Naive thymus-derived CD8-positive, alpha-beta T cell (primary cell): ENCODE results near the gene ATP11A. TPM values are rescaled to one million over a fixed set of nuclear protein-coding genes. Genes with fewer than 3 reads are reported as not detected.
"Not testable (repeated sequence)": the region's sequence is repeated elsewhere in the genome, so short reads cannot be mapped to it uniquely, and the experiment has no call there.

Experiments
- ATAC-seq, 2 donors: fragments of 150-1000 bp; cut with Tn5 transposase in 1 of 2; sonication (Bioruptor Pico), chemical (Tn5 transposase) in 1 of 2; 1 replicate in 1 of 2; 2 replicates in 1 of 2; pipeline ENCODE4 v1.10.0; 2021; ENCODE audit warnings: mild to moderate bottlenecking in 2 of 2, moderate library complexity in 2 of 2
- POLR2A ChIA-PET: fragments of 350-600 bp; sonication (Branson Sonifier 250); formaldehyde crosslinking; loops from one replicate; lab custom pipeline; 2021; ENCODE audit warnings: antibody characterized with exemption; lab: Charles Lee
- DNase-seq, 10 donors: peaks; one replicate each; pipeline versions ENCODE4 v3.0.0 to v3.0.0-alpha.2; 2020 to 2022
- H3K27ac Mint-ChIP-seq, 10 donors: one replicate each; pipeline ENCODE4 v1.8.0; 2020 to 2022; ENCODE audit warnings: mild to moderate bottlenecking in 10 of 10, mixed read lengths in 10 of 10, moderate library complexity in 4 of 10, inconsistent platforms in 1 of 10
- H3K27me3 Mint-ChIP-seq, 5 donors: one replicate each; pipeline ENCODE4 v1.8.0; 2021 to 2022; ENCODE audit warnings: mixed read lengths in 5 of 5
- H3K36me3 Mint-ChIP-seq, 3 donors: one replicate each; pipeline ENCODE4 v1.8.0; 2020 to 2022; ENCODE audit warnings: mixed read lengths in 3 of 3, mild to moderate bottlenecking in 2 of 3, inconsistent platforms in 1 of 3
- H3K4me1 Mint-ChIP-seq, 4 donors: one replicate each; pipeline ENCODE4 v1.8.0; 2021 to 2022; ENCODE audit warnings: mixed read lengths in 4 of 4
- H3K4me3 Mint-ChIP-seq, 10 donors: one replicate each; pipeline ENCODE4 v1.8.0; 2020 to 2022; ENCODE audit warnings: mild to moderate bottlenecking in 10 of 10, mixed read lengths in 10 of 10, moderate library complexity in 6 of 10, inconsistent platforms in 1 of 10
- H3K9me3 Mint-ChIP-seq, 9 donors: one replicate each; pipeline ENCODE4 v1.8.0; 2020 to 2022; ENCODE audit warnings: mixed read lengths in 9 of 9, mild to moderate bottlenecking in 3 of 9, inconsistent platforms in 1 of 9, moderate library complexity in 1 of 9
- polyA plus RNA-seq, 3 donors: library from polyadenylated mRNA; unstranded; fragments of 300-500 nt; fragmentation: Illumina TruSeq; gene quantifications; one replicate each; pipeline ENCODE4 v1.2.3, GENCODE V29; 2021
- total RNA-seq, 8 experiments: library from RNA in 2 of 8; stranded (reverse) in 2 of 8; gene quantifications; one replicate each; pipeline ENCODE4 v1.2.3 and lab custom pipeline; 2021 to 2026

The ATP11A gene
- total and polyA plus RNA-seq, 5 experiments from 2014 or later: 0.76 to 23.9 (median 3.1) TPM

GRCh38 chr13:112675366-112675756, 14.5 kb upstream of the ATP11A start:
- Mint-ChIP-seq H3K4me1 (peaks cover 0 to 21% (median 9%) of the 10 kb centered on the region in 4 donors), H3K27ac (no peak overlapping the region), H3K36me3 (no peaks in the 10 kb centered on the region), H3K27me3 (peaks cover 0 to 18% (median 3%) of the 10 kb centered on the region in 5 donors), H3K9me3 (no peaks in the 10 kb centered on the region), H3K4me3 (no peak overlapping the region)
- DNase-seq: no peak
- no peak for ATAC-seq
- POLR2A ChIA-PET: no interaction called here

DNA sequence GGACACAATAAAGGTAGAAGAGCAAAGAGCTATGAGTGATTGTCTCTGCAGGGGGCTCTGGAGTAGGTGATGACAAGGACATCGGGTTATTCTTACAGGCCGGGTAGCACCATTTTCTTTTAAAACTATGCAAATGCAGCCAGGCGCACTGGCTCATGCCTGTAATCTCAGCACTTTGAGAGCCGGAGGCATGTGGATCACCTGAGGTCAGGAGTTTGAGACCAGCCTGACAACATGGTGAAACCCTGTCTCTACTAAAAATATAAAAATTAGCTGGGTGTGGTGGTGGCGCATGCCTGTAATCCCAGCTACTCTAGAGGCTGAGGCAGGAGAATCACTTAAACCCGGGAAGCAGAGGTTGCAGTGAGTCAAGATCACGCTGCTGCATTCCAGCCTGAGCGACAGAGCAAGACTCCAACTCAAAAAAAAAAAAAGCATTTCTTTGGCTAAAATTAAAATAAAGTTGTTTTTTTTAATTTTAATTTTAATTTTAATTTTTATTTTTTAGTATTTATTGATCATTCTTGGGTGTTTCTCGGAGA, 12.3 kb upstream of the ATP11A start:
- H3K4me3 Mint-ChIP-seq, POLR2A ChIA-PET, H3K9me3 Mint-ChIP-seq, DNase-seq, H3K36me3 Mint-ChIP-seq, ATAC-seq: not testable (repeated sequence)
- Mint-ChIP-seq H3K27ac (peak overlapping the region in 1 of 10 donors; percentile 10), H3K27me3 (peaks cover 0 to 18% (median 3%) of the 10 kb centered on the region in 5 donors), H3K4me1 (peaks cover 0 to 21% (median 8%) of the 10 kb centered on the region in 4 donors)

GRCh38 chr13:112679381-112679780, 10.5 kb upstream of the ATP11A start:
- no peak overlapping the region for H3K4me3 Mint-ChIP-seq
- POLR2A ChIA-PET: no interaction called here
- no peak for ATAC-seq
- no peak for DNase-seq
- no peaks in the 10 kb centered on the region for H3K36me3 Mint-ChIP-seq
- H3K4me1 Mint-ChIP-seq: peaks cover 0 to 7% (median 2%) of the 10 kb centered on the region in 4 donors
- H3K27ac Mint-ChIP-seq: no peak overlapping the region
- H3K9me3 Mint-ChIP-seq: no peaks in the 10 kb centered on the region
- peaks cover 0 to 9% (median 3%) of the 10 kb centered on the region in 5 donors for H3K27me3 Mint-ChIP-seq

DNA sequence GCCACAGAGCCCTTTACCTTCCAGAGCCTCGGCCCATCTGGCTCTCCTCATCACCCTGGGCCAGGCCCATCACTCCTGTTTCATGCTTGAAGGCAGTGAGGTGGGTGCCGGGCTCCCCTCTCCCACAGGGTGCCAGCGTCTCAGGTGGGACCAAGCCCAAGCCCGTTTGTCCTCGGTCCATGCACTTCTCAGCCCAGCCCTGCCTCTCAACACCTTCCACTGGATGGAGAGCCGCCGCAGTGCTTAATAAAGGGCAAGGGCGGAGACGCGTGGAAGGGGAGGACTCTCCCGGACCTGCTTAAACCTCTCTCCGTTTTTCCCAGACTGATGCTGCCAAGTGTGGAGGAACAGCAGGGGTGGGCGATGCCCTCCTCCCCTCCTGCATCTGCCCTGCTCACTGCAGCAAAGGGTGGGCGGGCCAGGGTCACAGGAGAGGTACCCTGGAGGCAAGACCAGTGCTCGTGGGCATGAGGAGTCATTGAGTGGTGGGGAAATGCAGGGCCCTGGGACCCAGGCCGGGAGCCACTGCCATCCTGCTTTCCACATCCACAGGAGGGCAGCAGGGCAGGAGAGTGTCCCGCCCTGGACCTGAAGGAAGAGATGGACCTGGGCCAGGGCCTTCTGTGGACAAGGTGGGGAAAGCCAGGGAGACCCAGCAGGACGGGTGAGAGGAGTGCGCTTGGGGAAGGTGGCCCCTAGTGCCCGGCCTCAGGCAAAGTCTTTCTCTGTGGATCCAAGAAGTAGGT, 9.7 kb upstream of the ATP11A start:
- H3K9me3 Mint-ChIP-seq: no peaks in the 10 kb centered on the region
- H3K4me1 Mint-ChIP-seq: peaks cover 0 to 2% (median 0%) of the 10 kb centered on the region in 4 donors
- H3K36me3 Mint-ChIP-seq: no peaks in the 10 kb centered on the region
- ATAC-seq (no peak), DNase-seq (peak in 1 of 10 donors; percentile 32)
- H3K27me3 Mint-ChIP-seq: peaks cover 0 to 9% (median 3%) of the 10 kb centered on the region in 5 donors
- POLR2A ChIA-PET: no interaction called here
- H3K4me3 Mint-ChIP-seq: no peak overlapping the region
- H3K27ac Mint-ChIP-seq: no peak overlapping the region

DNA sequence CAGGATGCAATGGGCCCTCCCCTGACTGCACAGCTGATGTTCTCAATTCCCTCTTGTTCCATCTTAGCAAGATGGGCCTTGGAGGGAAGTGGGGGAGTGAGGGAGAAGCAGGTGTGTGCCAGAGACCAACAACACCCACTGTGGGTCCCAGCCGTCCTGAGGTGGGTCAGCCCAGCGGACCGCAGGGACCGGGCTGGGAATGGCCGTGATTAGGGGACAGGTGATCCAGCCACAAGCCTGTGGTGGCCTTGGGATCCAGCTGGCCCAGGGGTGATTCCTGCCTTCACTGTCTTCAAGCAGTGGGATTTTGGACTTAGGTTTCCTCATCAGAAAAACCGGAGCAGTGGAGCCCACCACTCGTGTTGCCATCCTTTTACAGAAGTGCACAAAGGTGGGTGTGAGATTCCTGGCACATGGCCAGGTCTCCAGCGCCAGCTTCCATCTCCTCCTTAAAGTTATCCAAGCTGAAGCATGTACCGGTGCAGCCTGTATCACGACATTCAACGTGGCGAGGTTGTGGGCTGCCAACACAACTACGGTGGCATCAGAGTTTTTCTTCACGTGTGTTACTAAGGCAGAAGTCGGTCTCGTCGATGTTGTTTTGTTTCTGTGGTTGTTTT, 9.0 kb upstream of the ATP11A start:
- Mint-ChIP-seq H3K36me3 (no peaks in the 10 kb centered on the region), H3K27ac (no peak overlapping the region), H3K4me3 (no peak overlapping the region), H3K4me1 (peaks cover 0 to 2% (median 0%) of the 10 kb centered on the region in 4 donors), H3K9me3 (no peaks in the 10 kb centered on the region), H3K27me3 (peaks cover 0 to 6% (median 3%) of the 10 kb centered on the region in 5 donors)
- ATAC-seq (no peak), DNase-seq (no peak)
- POLR2A ChIA-PET: no interaction called here

DNA sequence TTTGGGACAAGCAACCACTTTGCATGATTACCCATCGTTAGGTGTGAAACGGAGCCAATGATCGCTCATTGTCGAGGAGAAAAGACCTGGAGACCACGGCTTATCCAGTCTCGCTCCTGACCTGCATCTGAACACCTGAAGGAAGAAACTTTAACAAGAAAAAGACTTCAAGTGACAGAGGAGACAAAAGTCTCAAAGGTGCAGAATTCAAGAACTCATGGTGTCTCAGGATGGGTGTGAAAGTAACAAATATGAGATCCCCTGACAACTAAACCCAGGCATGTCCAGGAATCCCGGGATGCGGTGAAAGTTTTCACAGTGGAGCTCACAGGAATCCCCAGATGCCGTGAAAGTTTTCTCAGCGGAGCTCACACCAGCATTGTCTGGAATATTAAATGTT, 6.3 kb upstream of the ATP11A start:
- DNase-seq: no peak
- no peak for ATAC-seq
- Mint-ChIP-seq H3K36me3 (no peaks in the 10 kb centered on the region), H3K9me3 (no peaks in the 10 kb centered on the region), H3K27ac (no peak overlapping the region), H3K4me1 (peaks cover 4 to 12% (median 8%) of the 10 kb centered on the region in 4 donors), H3K27me3 (no peaks in the 10 kb centered on the region), H3K4me3 (no peak overlapping the region)
- POLR2A ChIA-PET: no interaction called here

DNA sequence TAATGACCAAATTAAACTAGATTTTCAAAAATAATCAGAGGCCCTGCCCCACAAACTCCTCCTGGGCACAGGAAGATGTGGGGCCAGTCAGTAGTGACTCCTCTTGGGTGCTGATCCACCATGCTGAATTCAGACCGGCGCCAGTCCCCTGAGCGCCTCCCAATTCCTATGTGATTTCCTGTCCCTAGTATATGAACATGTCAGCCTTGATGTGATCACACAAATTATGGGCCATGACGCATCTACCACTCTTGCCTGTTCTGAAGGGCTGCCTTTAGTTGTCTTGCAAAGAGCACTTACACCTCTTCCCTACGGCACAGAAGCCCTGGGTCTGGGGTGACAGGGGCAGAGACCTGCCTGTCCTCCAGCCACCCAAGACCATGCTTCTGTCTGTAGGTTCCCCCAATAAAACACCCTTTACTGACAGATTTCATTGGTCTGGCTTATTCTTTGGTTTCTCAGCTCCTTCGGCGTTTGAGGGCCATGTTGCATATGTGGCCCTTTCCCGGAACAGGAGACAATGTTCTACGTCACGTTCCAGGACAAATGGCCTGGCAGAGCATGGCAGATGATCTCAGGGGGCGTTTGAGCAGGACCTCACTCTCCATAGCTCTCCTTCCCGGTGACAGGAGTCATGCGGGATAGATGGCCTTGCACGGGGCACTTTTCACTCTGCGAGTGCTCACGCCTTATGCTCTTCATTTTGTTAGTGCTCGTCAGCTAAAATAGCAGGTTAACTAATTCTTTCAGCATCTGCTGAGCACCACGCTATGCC, 5.6 kb upstream of the ATP11A start:
- Mint-ChIP-seq H3K4me1 (peaks cover 7 to 18% (median 14%) of the 10 kb centered on the region in 4 donors), H3K9me3 (no peaks in the 10 kb centered on the region), H3K36me3 (no peaks in the 10 kb centered on the region), H3K4me3 (no peak overlapping the region), H3K27me3 (no peaks in the 10 kb centered on the region), H3K27ac (no peak overlapping the region)
- DNase-seq: no peak
- POLR2A ChIA-PET: no interaction called here
- no peak for ATAC-seq

DNA sequence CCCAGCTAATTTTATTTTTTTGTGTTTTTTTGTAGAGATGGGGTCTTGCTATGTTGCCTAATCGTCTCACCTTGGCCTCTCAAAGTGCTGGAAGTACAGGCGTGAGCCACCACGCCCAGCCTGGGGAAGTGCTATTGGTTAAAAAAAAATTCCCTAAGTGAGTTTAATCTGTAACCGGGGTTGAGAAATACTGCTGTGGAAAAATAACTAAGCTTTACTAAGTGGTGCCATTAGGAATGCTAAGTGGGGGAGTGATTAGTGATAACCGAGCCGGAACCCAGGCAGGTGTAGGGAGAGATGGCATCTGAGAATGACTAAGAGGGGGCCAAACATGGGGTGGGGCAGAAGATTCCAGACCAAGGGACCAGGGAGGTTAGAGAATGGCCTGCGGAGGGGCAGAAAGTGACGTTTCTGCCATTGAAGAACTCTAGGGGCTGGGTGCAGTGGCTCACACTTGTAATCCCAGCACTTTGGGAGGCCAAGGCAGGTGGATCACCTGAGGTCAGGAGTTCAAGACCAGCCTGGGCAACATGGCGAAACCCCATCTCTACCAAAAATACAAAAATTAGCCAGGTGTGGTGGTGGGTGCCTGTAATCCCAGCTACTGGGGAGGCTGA, 4.5 kb upstream of the ATP11A start:
- H3K9me3 Mint-ChIP-seq, H3K36me3 Mint-ChIP-seq, POLR2A ChIA-PET, DNase-seq, H3K4me3 Mint-ChIP-seq, ATAC-seq, H3K27me3 Mint-ChIP-seq: not testable (repeated sequence)
- Mint-ChIP-seq H3K4me1 (peaks cover 7 to 20% (median 15%) of the 10 kb centered on the region in 4 donors), H3K27ac (peak overlapping the region in 1 of 10 donors; percentile 2)

GRCh38 chr13:112685896-112686295, 3.9 kb upstream of the ATP11A start:
- no peaks in the 10 kb centered on the region for H3K27me3 Mint-ChIP-seq
- no peaks in the 10 kb centered on the region for H3K36me3 Mint-ChIP-seq
- H3K4me3 Mint-ChIP-seq: no peak overlapping the region
- POLR2A ChIA-PET: no interaction called here
- H3K27ac Mint-ChIP-seq: no peak overlapping the region
- H3K9me3 Mint-ChIP-seq: no peaks in the 10 kb centered on the region
- ATAC-seq: no peak
- H3K4me1 Mint-ChIP-seq: peaks cover 7 to 23% (median 18%) of the 10 kb centered on the region in 4 donors
- DNase-seq: no peak

GRCh38 chr13:112686364-112686763, 3.5 kb upstream of the ATP11A start:
- peak overlapping the region in 1 of 10 donors; percentile 56 for H3K27ac Mint-ChIP-seq

GRCh38 chr13:112686987-112687386, 2.9 kb upstream of the ATP11A start:
- ATAC-seq (no peak), DNase-seq (no peak)
- peak overlapping the region in 1 of 10 donors; percentile 13 for H3K27ac Mint-ChIP-seq
- POLR2A ChIA-PET: no interaction called here
- H3K4me1 Mint-ChIP-seq: peaks cover 7 to 34% (median 28%) of the 10 kb centered on the region in 4 donors
- H3K36me3 Mint-ChIP-seq: no peaks in the 10 kb centered on the region
- no peaks in the 10 kb centered on the region for H3K9me3 Mint-ChIP-seq
- H3K27me3 Mint-ChIP-seq: no peaks in the 10 kb centered on the region
- H3K4me3 Mint-ChIP-seq: no peak overlapping the region

More at GRCh38 chr13:112686364-112686763, 3.5 kb upstream of the ATP11A start:
- no peak for ATAC-seq
- POLR2A ChIA-PET: no interaction called here
- Mint-ChIP-seq H3K27me3 (no peaks in the 10 kb centered on the region), H3K36me3 (no peaks in the 10 kb centered on the region), H3K4me3 (no peak overlapping the region), H3K9me3 (no peaks in the 10 kb centered on the region), H3K4me1 (peaks cover 7 to 28% (median 22%) of the 10 kb centered on the region in 4 donors)
- DNase-seq: no peak

DNA sequence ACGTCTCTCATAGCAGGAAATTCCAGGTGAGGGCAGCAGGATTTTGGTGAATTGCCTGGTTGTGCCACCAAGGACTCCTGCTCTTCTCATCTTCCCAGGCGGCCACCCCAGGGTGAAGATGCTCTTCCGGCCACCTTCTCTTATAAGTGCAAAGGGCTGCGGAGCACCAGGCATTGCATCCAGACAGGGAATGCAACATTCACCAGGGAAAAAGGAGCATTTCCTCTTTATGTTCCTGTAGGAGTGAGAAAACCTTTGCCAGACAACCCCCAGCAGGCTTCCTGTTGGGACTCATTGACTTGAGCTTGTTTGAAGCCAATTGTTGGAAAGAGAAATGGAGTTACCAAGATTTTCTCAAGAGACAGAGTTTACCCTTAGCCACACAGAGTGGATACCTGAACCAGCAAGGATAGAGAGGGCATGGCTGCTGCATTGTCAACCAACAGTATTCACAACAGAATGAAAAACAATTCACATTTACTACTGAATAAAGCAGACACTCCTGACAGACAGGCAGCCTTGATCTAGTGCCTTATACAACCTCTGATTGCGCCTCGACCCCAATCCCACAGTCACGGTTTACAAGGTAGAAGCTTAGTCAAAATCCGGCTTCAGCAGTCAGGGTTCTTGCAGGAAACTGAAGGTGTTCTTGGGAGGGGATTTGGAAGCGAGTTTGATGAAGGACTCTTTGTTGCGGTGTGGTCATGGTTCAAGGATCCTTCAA, 1.8 kb upstream of the ATP11A start:
- peak in 2 of 10 donors; percentile 8 to 18 for DNase-seq
- H3K9me3 Mint-ChIP-seq: no peaks in the 10 kb centered on the region
- peak in 1 of 2 donors; percentile 4 for ATAC-seq
- H3K4me3 Mint-ChIP-seq: peak overlapping the region; percentile 69 to 92 (median 88)
- H3K27ac Mint-ChIP-seq: peak overlapping the region; percentile 55 to 96 (median 80)
- POLR2A ChIA-PET: no interaction called here
- peaks cover 11 to 44% (median 38%) of the 10 kb centered on the region in 4 donors for H3K4me1 Mint-ChIP-seq
- no peaks in the 10 kb centered on the region for H3K36me3 Mint-ChIP-seq
- no peaks in the 10 kb centered on the region for H3K27me3 Mint-ChIP-seq
